HG02623 (cell line): Measurements from ENCODE around the gene CAMK1D.

Experiments used
- ATAC-seq: cut with Tn5 transposase; IDR thresholded peaks from one replicate; pipeline ENCODE4 v1.9.1; 2021; ENCODE audit warnings: moderate library complexity; ENCODE audit not compliant: unreplicated experiment

Gene CAMK1D

DNA sequence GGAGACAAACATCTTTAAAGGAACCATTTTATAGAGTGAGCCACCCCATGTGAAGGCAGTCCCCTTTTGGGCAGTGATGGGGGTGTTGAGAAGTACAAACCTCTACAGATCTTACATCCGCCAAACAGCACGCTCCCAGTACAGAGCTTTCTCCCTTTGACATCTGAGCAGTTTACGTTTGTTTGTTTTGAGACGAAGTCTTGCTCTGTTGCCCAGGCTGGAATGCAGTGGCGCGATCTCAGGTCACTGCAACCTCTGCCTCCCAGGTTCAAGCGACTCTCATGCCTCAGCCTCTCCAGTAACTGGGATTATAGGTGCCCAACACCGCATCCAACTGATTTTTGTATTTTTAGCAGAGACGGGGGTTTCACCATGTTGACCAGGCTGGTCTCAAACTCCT lies 523.2 kb downstream of the CAMK1D start:
- no peak for ATAC-seq

DNA sequence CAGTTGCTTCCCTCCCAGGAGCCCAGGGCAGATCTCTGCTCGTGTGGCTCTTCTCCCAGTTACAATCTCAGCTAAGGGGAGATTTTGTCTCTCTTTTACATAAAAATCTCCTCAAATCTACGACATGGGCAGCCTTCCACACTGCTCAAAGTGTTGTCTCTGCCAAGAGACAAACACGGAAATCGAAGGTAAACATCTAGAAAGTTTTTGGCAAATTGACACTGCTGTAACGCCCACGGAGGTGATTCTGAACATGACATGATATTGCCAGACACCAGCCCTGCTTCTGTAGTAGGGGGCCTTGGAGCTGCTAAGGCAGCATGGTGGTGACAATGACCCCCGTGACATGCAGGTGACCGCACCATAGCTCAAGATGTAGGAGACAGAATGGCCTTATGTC lies 523.8 kb downstream of the CAMK1D start:
- no peak for ATAC-seq

DNA sequence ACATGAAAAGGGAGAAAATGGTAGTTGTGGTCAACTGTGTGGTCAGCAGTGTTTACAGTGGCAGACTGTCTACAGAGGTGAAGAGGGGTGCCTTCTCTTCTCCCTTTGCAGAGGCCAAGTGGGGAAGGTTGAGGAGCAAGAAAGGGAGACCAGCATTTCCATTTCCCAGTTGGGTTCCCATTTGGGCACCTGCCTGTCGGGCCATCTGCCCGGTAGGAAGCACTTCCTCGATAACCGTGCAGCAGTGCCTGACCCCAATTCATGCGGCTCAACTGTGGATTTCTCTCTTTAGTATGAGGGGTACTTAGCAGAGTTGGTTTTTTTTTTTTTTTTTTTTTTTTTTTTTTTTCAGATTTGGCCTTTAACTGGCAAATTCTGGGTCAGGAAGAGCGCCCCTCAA lies 525.2 kb downstream of the CAMK1D start:
- no peak for ATAC-seq

DNA sequence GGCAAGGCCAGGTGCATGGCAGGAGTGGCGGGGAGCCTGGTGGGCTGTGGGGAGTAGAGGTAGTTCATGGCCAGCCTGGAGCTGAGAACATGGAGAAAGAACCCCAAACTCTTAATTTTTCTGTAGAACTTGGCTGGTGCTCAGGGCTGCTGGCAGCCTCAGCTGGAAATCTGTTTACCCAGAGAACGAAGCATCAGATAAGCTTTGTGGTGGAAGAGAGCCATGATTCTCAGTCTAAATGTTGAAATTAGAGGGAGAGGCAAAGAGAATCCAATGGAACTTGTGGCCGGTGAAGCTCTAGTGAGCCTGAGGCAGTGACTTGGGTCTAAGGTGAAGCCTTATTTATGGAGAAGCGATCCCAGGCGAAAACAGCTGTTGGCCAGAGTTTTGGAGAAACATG lies 525.8 kb downstream of the CAMK1D start:
- no peak for ATAC-seq

GRCh38 chr10:12876266-12876665 lies 526.9 kb downstream of the CAMK1D start:
- no peak for ATAC-seq

GRCh38 chr10:12877150-12877549 lies 527.8 kb downstream of the CAMK1D start:
- ATAC-seq = no peak

DNA sequence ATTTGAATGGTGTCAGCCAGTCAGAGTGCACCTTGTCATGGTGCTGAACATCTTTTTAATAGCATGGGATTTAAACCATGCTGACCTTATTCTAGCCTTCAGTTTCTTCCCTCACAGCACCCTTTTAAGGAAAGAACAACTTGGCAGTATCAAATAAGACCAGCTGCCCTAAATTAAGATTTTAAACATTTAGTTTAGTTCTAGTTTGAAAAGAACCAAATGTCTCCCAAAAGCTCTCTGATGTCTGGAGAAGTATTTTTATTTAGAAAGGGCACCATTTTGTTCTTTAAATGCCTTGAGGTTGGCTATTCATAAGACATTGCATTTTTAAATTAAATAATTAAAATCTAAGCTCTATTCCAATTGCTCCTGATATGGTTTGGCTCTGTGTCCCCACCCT lies 531.1 kb downstream of the CAMK1D start:
- no peak for ATAC-seq

GRCh38 chr10:12884851-12885250 lies 535.5 kb downstream of the CAMK1D start:
- ATAC-seq = no peak
